ENCODE results near the gene CEL.

DNA sequence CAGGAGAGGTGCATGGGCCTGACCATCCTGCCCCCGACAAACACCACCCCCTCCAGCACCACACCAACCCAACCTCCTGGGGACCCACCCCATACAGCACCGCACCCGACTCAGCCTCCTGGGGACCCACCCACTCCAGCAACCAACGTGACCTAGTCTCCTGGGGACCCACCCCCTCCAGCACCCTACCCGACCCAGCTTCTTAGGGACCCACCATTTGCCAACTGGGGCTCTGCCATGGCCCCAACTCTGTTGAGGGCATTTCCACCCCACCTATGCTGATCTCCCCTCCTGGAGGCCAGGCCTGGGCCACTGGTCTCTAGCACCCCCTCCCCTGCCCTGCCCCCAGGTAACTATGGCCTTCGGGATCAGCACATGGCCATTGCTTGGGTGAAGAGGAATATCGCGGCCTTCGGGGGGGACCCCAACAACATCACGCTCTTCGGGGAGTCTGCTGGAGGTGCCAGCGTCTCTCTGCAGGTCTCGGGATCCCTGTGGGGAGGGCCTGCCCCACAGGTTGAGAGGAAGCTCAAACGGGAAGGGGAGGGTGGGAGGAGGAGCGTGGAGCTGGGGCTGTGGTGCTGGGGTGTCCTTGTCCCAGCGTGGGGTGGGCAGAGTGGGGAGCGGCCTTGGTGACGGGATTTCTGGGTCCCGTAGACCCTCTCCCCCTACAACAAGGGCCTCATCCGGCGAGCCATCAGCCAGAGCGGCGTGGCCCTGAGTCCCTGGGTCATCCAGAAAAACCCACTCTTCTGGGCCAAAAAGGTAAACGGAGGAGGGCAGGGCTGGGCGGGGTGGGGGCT lies 4.6 kb downstream of the CEL start:
- TF ChIP-seq EP300 (IDR thresholded peaks at IDR 0.05) (no peak), POLR2A (IDR thresholded peaks at IDR 0.05) (no peak)
- TF ChIP-seq, protein P1, sequence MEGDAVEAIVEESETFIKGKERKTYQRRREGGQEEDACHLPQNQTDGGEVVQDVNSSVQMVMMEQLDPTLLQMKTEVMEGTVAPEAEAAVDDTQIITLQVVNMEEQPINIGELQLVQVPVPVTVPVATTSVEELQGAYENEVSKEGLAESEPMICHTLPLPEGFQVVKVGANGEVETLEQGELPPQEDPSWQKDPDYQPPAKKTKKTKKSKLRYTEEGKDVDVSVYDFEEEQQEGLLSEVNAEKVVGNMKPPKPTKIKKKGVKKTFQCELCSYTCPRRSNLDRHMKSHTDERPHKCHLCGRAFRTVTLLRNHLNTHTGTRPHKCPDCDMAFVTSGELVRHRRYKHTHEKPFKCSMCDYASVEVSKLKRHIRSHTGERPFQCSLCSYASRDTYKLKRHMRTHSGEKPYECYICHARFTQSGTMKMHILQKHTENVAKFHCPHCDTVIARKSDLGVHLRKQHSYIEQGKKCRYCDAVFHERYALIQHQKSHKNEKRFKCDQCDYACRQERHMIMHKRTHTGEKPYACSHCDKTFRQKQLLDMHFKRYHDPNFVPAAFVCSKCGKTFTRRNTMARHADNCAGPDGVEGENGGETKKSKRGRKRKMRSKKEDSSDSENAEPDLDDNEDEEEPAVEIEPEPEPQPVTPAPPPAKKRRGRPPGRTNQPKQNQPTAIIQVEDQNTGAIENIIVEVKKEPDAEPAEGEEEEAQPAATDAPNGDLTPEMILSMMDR (IDR thresholded peaks at IDR 0.05) = no peak
